Measurements from ENCODE around the gene RIOX2.

GRCh38 chr3:97981886-97982285 lies 9.7 kb upstream of the RIOX2 start:
- TF ChIP-seq, protein P1, sequence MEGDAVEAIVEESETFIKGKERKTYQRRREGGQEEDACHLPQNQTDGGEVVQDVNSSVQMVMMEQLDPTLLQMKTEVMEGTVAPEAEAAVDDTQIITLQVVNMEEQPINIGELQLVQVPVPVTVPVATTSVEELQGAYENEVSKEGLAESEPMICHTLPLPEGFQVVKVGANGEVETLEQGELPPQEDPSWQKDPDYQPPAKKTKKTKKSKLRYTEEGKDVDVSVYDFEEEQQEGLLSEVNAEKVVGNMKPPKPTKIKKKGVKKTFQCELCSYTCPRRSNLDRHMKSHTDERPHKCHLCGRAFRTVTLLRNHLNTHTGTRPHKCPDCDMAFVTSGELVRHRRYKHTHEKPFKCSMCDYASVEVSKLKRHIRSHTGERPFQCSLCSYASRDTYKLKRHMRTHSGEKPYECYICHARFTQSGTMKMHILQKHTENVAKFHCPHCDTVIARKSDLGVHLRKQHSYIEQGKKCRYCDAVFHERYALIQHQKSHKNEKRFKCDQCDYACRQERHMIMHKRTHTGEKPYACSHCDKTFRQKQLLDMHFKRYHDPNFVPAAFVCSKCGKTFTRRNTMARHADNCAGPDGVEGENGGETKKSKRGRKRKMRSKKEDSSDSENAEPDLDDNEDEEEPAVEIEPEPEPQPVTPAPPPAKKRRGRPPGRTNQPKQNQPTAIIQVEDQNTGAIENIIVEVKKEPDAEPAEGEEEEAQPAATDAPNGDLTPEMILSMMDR (conservative IDR thresholded peaks at IDR 0.05 in 1 of 2, IDR thresholded peaks at IDR 0.05 in 1 of 2; ENCODE audit: extremely low read depth in 1 of 2, insufficient read depth in 1 of 2, low read depth in 1 of 2, low read length in 2 of 2), result no peak
- TF ChIP-seq EZH2 (IDR thresholded peaks at IDR 0.05; ENCODE audit: borderline replicate concordance, low read length), result no peak

All from mammary epithelial cell (primary cell).